HepG2 (cell line): ENCODE measurements around the gene ACACB. TPM values are rescaled to one million over a fixed set of nuclear protein-coding genes. Genes with fewer than 3 reads are reported as not detected.

Source experiments
- ATAC-seq: fragments of 200-7000 bp; cut with Tn5 transposase; 3 replicates; pipeline ENCODE4 v1.9.1; 2020; ENCODE audit warnings: mild to moderate bottlenecking, moderate library complexity
- BruUV-seq: library from RNA; stranded (reverse); fragments of 400-500 nt; replicated peaks from 2 replicates; lab custom pipeline; 2021; lab: Mats Ljungman, UMichigan
- CTCF ChIA-PET: fragments of 300-600 bp; formaldehyde crosslinking; extraction: SDS; loops from one replicate; lab custom pipeline; 2021; ENCODE audit warnings: low total read pairs, inconsistent platforms, low intra/inter-chr PET ratio; lab: Yijun Ruan, JAX
- POLR2A ChIA-PET: fragments of 350-600 bp; sonication (Branson Sonifier 250); formaldehyde crosslinking; loops from one replicate; lab custom pipeline; 2020; ENCODE audit warnings: antibody characterized with exemption, inconsistent platforms; lab: Yijun Ruan, JAX
- DNase-seq: peaks from one replicate; pipeline ENCODE4 v3.0.0-alpha.2; 2015; ENCODE audit warnings: low spot score
- FAIRE-seq: peaks from 3 replicates; lab custom pipeline; 2011; peaks lifted over from hg19 to GRCh38; lab: Jason Lieb, UNC
- H2AFZ ChIP-seq: one replicate; pipeline ENCODE4 v1.6.1; 2011; ENCODE audit warnings: low read length, inconsistent platforms
- H3K27ac ChIP-seq: fragments of 300-600 bp; 3 replicates; pipeline ENCODE4 v1.8.0; 2011; ENCODE audit warnings: mixed run types, mild to moderate bottlenecking, mixed read lengths, low read length, inconsistent platforms; ENCODE audit not compliant: insufficient read depth; ENCODE audit errors: extremely low read length
- H3K27me3 ChIP-seq, 2 experiments: fragments of 200-600 bp in 1 of 2; 2 replicates in 1 of 2; 3 replicates in 1 of 2; pipeline versions ENCODE4 v1.6.0 to v1.8.0; 2011; ENCODE audit warnings: low read length in 2 of 2, mild to moderate bottlenecking in 2 of 2, moderate library complexity in 2 of 2, inconsistent platforms in 1 of 2; ENCODE audit not compliant: insufficient read depth in 2 of 2, control insufficient read depth in 1 of 2
- H3K36me3 ChIP-seq, 2 experiments: fragments of 200-600 bp in 1 of 2; replicated peaks in 1 of 2; 2 replicates in 1 of 2; 3 replicates in 1 of 2; pipeline versions ENCODE4 v1.5.1 to v1.8.0; 2011; ENCODE audit warnings: low read length in 2 of 2, inconsistent platforms in 1 of 2; ENCODE audit not compliant: insufficient read depth in 2 of 2, control insufficient read depth in 1 of 2
- H3K4me1 ChIP-seq: 2 replicates; pipeline ENCODE4 v1.5.1; 2012; ENCODE audit warnings: low read length, inconsistent platforms; ENCODE audit not compliant: insufficient read depth
- H3K4me2 ChIP-seq: 2 replicates; pipeline ENCODE4 v1.6.0; 2011; ENCODE audit warnings: low read depth, low read length, inconsistent platforms
- H3K4me3 ChIP-seq, 3 experiments: fragments of 200-600 bp in 1 of 3; sonication (generic), shearing (Covaris generic) in 1 of 3; replicated peaks in 1 of 3; 2 replicates each; pipeline ENCODE4 v1.5.1; 2011 to 2016; ENCODE audit warnings: low read length in 3 of 3, inconsistent platforms in 2 of 3, low read depth in 2 of 3, mild to moderate bottlenecking in 2 of 3, control low read depth in 1 of 3, mixed read lengths in 1 of 3; ENCODE audit not compliant: insufficient read depth in 1 of 3
- H3K79me2 ChIP-seq: one replicate; pipeline ENCODE4 v1.6.1; 2011; ENCODE audit warnings: low read length, inconsistent platforms; ENCODE audit not compliant: insufficient read depth
- H3K9ac ChIP-seq: 2 replicates; pipeline ENCODE4 v1.6.0; 2011; ENCODE audit warnings: mild to moderate bottlenecking, low read depth, low read length, inconsistent platforms; ENCODE audit not compliant: insufficient read depth
- H3K9me3 ChIP-seq: 2 replicates; pipeline ENCODE4 v1.5.1; 2012; ENCODE audit warnings: mild to moderate bottlenecking, low read length
- H4K20me1 ChIP-seq: 2 replicates; pipeline ENCODE4 v1.6.0; 2011; ENCODE audit warnings: inconsistent platforms, mild to moderate bottlenecking, low read length, moderate library complexity; ENCODE audit not compliant: insufficient read depth
- CHCHD3 ChIP-seq: sonication (generic); formaldehyde crosslinking; IDR thresholded peaks from 2 replicates; pipeline ENCODE4 v1.8.0; 2022; ENCODE audit warnings: mild to moderate bottlenecking, missing genetic modification reagents, moderate library complexity
- CSRNP1 ChIP-seq: sonication (generic); formaldehyde crosslinking; IDR thresholded peaks from 2 replicates; pipeline ENCODE4 v1.8.1; 2023; ENCODE audit warnings: mild to moderate bottlenecking, missing genetic modification reagents
- EHMT2 ChIP-seq: fragments of 200-600 bp; sonication (generic); IDR thresholded peaks from 2 replicates; pipeline ENCODE4 v1.7.0; 2017; ENCODE audit warnings: antibody characterized with exemption, low read depth, low read length, borderline replicate concordance
- HNRNPH1 ChIP-seq: fragments of 200-400 bp; formaldehyde crosslinking; optimal IDR thresholded peaks from 2 replicates; pipeline ENCODE3; 2017; ENCODE audit warnings: mild to moderate bottlenecking, low read depth, low read length
- IRF1 ChIP-seq: sonication (generic); formaldehyde crosslinking; IDR thresholded peaks from 2 replicates; pipeline ENCODE4 v1.4.0; 2020; ENCODE audit warnings: low read depth, mild to moderate bottlenecking, missing genetic modification reagents
- POGZ ChIP-seq: sonication (generic); formaldehyde crosslinking; IDR thresholded peaks from 2 replicates; pipeline ENCODE4 v1.4.0; 2020; ENCODE audit warnings: mild to moderate bottlenecking, missing genetic modification reagents
- SATB2 ChIP-seq: sonication (generic); formaldehyde crosslinking; IDR thresholded peaks from 2 replicates; pipeline ENCODE4 v1.5.0; 2020; ENCODE audit warnings: missing genetic modification reagents
- ZKSCAN8 ChIP-seq: IDR thresholded peaks from 2 replicates; pipeline ENCODE4 v1.6.1; 2016; ENCODE audit warnings: borderline replicate concordance, missing genetic modification reagents, missing compliant biosample characterization
- ZNF296 ChIP-seq: sonication (generic); formaldehyde crosslinking; conservative IDR thresholded peaks from 2 replicates; pipeline ENCODE4 v1.5.0; 2020; ENCODE audit warnings: mild to moderate bottlenecking, missing genetic modification reagents
- ZNF567 ChIP-seq: sonication (generic); formaldehyde crosslinking; IDR thresholded peaks from 2 replicates; pipeline ENCODE4 v1.8.1; 2023; ENCODE audit warnings: mild to moderate bottlenecking, missing genetic modification reagents, borderline replicate concordance
- WGBS: methylation state at CpG from one replicate; pipeline ENCODE4 v1.1.6; 2017; ENCODE audit warnings: low lambda C conversion rate; 5-methylcytosine and 5-hydroxymethylcytosine counted together
- in situ Hi-C: cut with HindIII; loops from 2 replicates; pipeline ENCODE4 v1.10.0; 2017; ENCODE audit warnings: low pct_unique_long_range_greater_than_20kb; ENCODE audit not compliant: extremely low pct_ligation_motif_present
- intact Hi-C: fragments of 100-400 bp; cut with micrococcal nuclease; formaldehyde crosslinking; loops from one replicate; pipeline ENCODE4 v1.10.0; 2022; ENCODE audit not compliant: unreplicated experiment
- polyA plus RNA-seq, 8 experiments: library from polyadenylated mRNA; depleted of rRNA in 3 of 8; stranded (reverse) in 7 of 8; unstranded in 1 of 8; fragments of >200 nt; fragmentation: Illumina TruSeq in 4 of 8; extraction: Trizol in 4 of 8; gene quantifications; 2 replicates each; pipeline versions ENCODE4 v1.2.1 to v1.2.3, GENCODE V29; 2011 to 2016; ENCODE audit warnings: low read depth in 4 of 8, missing spikeins in 1 of 8, mixed read lengths in 1 of 8; ENCODE audit not compliant: insufficient read depth in 1 of 8
- total RNA-seq, 5 experiments: library from RNA; depleted of rRNA; stranded (reverse); fragments of >200 nt; fragmentation: Illumina TruSeq; extraction: Trizol; gene quantifications; 2 replicates each; pipeline ENCODE4 v1.2.3, GENCODE V29; 2016; ENCODE audit warnings: low read depth in 1 of 5
- TF ChIP-seq, protein P1 (sequence below): sonication (generic); formaldehyde crosslinking; IDR thresholded peaks from 2 replicates; pipeline ENCODE4 v1.9.0; 2021; ENCODE audit warnings: missing genetic modification reagents, mild to moderate bottlenecking, borderline replicate concordance
- TF ChIP-seq, protein P2 (sequence below): sonication (generic); formaldehyde crosslinking; IDR thresholded peaks from 2 replicates; pipeline ENCODE4 v1.4.0; 2020; ENCODE audit warnings: missing genetic modification reagents, low read depth, mild to moderate bottlenecking, borderline replicate concordance

The ACACB gene
- total and polyA plus RNA-seq, 2 of the 13 experiments (the other 11 are each of a cell fraction or from before 2014, with no cell fraction given) = 6.2 to 8.6 TPM

- no peaks in the 10 kb centered on the region for H3K9me3 ChIP-seq
- H3K4me2 ChIP-seq = no peak overlapping the region
- in situ Hi-C loops = no loop called here
- H3K9ac ChIP-seq = no peak overlapping the region
- ATAC-seq = no peak
- 93% methylated on average over 13 of the region's 16 CpGs for WGBS
- POLR2A ChIA-PET = no interaction called here
- TF ChIP-seq ZKSCAN8 (no peak), CSRNP1 (no peak), EHMT2 (no peak), POGZ (CRISPR knock-in tag) (no peak), CHCHD3 (CRISPR knock-in tag) (no peak), SATB2 (CRISPR knock-in tag) (no peak), IRF1 (CRISPR knock-in tag) (no peak), ZNF296 (CRISPR knock-in tag) (no peak), HNRNPH1 (no peak), ZNF567 (CRISPR knock-in tag) (no peak)
- TF ChIP-seq, protein P1, sequence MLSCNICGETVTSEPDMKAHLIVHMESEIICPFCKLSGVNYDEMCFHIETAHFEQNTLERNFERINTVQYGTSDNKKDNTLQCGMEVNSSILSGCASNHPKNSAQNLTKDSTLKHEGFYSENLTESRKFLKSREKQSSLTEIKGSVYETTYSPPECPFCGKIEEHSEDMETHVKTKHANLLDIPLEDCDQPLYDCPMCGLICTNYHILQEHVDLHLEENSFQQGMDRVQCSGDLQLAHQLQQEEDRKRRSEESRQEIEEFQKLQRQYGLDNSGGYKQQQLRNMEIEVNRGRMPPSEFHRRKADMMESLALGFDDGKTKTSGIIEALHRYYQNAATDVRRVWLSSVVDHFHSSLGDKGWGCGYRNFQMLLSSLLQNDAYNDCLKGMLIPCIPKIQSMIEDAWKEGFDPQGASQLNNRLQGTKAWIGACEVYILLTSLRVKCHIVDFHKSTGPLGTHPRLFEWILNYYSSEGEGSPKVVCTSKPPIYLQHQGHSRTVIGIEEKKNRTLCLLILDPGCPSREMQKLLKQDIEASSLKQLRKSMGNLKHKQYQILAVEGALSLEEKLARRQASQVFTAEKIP (CRISPR knock-in tag) = no peak
- TF ChIP-seq, protein P2, sequence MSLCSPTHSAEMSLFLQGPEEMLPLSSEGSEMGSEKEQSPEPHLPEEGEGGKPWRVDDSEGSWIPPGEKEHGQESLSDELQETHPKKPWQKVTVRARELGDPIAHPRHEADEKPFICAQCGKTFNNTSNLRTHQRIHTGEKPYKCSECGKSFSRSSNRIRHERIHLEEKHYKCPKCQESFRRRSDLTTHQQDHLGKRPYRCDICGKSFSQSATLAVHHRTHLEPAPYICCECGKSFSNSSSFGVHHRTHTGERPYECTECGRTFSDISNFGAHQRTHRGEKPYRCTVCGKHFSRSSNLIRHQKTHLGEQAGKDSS = no peak
- no peak for DNase-seq
- intact Hi-C loops = no loop called here
- H3K36me3 ChIP-seq = peaks cover 0 to 11% of the 10 kb centered on the region in 2 experiments; a peak in 3 of 5 replicates
- no peak overlapping the region for H3K4me3 ChIP-seq
- no peaks in the 10 kb centered on the region for H3K79me2 ChIP-seq
- FAIRE-seq = no peak
- no peak overlapping the region for H2AFZ ChIP-seq
- CTCF ChIA-PET = no interaction called here
- no TSS peak for BruUV-seq
- no peaks in the 10 kb centered on the region for H3K4me1 ChIP-seq
- H4K20me1 ChIP-seq = no peaks in the 10 kb centered on the region
- H3K27ac ChIP-seq = no peak overlapping the region
- H3K27me3 ChIP-seq = no peaks in the 10 kb centered on the region
These were observed 149.9 kb downstream of the ACACB start for GRCh38 chr12:109266106-109266879.
